GM12891 (cell line): Measurements from ENCODE around the gene NRIP2.

Experiments
- PAX5 ChIP-seq: IDR thresholded peaks from 2 replicates; pipeline ENCODE4 v1.6.1; 2011; ENCODE audit warnings: low read length, moderate library complexity, mild to moderate bottlenecking; ENCODE audit not compliant: insufficient read depth, severe bottlenecking
- POLR2A ChIP-seq: IDR thresholded peaks from 2 replicates; pipeline ENCODE4 v1.6.1; 2011; ENCODE audit warnings: low read depth, low read length, control low read depth
- POLR2AphosphoS5 ChIP-seq: IDR thresholded peaks from 2 replicates; pipeline ENCODE4 v1.6.1; 2011; ENCODE audit warnings: low read depth, low read length, control low read depth
- SPI1 ChIP-seq: IDR thresholded peaks from 2 replicates; pipeline ENCODE4 v1.6.1; 2011; ENCODE audit warnings: low read depth, low read length, control low read depth
- TAF1 ChIP-seq: IDR thresholded peaks from 2 replicates; pipeline ENCODE4 v1.6.1; 2011; ENCODE audit warnings: low read depth, low read length, control low read depth

GRCh38 chr12:2857021-2857431, 22.2 kb upstream of the NRIP2 start, which contains the start of gene TEX52:
- TF ChIP-seq POLR2A (no peak), TAF1 (no peak), POLR2AphosphoS5 (no peak), SPI1 (no peak), PAX5 (no peak)
